GM21723 (cell line): ENCODE data around the gene FBXO44.
"Not testable (repeated sequence)": the region's sequence is repeated elsewhere in the genome, so short reads cannot be mapped to it uniquely, and the experiment has no call there.

Source experiments
- ATAC-seq: cut with Tn5 transposase; IDR thresholded peaks from one replicate; pipeline ENCODE4 v1.9.1; 2021; ENCODE audit warnings: mild to moderate bottlenecking, moderate library complexity; ENCODE audit not compliant: unreplicated experiment

The FBXO44 gene

DNA sequence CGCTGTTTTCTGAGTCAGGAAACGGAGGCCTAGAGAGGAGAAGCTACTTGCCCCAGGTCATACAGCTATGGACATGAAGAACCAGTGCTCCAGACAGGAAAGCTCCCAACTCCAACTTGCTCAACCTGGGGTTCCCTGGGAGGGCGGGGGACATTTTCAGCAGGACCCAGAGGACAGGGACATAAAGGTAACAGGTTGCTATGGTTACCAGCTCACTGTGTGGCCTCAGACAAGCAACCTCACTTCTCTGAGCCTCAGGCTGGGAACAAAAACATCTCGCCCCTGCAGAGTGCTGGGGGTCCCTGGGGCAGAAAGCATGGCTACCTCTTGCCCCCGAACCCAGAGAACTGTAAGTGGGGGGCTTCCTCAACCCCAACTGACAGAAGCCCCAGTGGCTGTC is 16.6 kb upstream of the FBXO44 start:
- ATAC-seq = no peak

GRCh38 chr1:11639372-11639771 is 15.3 kb upstream of the FBXO44 start:
- no peak for ATAC-seq

DNA sequence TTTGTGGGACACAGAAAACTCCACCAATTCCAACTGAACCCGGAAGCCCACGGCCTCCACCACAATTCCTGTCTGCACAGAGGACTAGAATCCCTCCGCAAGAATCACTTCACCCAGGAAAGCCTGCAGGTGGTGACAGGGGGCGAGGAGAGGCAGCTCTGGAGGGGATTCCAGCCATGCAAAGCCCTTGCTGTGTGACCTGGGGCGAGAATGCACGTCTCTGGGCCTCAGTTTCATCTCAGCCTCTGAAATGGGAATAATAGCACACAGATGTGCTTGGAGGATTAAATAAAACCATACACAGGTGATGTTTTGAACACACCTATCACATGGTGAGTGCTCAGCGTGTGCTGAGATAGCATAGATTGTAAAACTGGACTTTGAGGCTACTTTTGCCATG is 14.6 kb upstream of the FBXO44 start:
- no peak for ATAC-seq

DNA sequence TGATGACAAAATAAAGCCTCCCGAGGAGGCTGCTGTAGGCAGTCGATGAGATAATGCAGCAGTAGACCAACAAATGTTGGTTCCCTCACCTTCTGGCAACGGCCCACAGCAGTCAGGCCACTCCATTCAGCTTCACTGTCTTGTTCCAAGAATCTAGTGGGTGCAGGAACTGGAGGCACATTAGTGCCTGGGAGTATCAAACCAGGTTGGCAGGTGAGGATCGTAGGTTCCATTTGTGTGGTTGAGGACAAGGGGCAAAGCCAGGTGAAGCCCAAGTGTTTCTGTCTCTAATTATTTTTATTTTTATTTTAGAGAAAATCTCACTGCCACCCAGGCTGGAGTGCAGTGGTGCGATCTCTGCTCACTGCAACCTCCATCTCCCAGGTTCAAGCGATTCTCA is 13.7 kb upstream of the FBXO44 start:
- ATAC-seq = no peak

GRCh38 chr1:11641776-11642305 is 12.8 kb upstream of the FBXO44 start:
- ATAC-seq = no peak

DNA sequence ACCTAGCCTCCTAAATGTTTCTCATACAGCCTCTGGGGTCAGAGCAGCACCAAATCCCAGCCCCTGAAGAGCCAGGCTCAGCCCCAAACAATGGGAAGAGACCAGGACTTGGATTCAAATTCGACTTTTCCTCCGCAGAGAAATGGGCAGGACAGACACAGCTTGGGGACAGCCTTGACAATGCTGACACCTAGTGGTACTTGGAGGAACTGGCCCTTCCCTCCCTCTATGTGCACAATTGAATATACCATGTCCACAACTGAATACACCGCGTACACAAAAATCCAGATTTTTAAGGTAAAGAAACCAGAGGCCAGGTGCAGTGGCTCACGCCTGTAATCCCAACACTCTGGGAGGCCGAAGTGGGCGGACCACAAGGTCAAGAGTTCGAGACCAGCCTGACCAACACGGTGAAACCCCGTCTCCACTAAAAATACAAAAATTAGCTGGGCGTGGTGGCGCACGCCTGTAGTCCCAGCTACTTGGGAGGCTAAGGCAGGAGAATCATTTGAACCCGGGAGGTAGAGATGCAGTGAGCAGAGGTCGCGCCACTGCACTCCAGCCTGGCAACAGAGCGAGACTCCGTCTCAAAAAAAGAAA is 12.2 kb upstream of the FBXO44 start:
- not testable (repeated sequence) for ATAC-seq

DNA sequence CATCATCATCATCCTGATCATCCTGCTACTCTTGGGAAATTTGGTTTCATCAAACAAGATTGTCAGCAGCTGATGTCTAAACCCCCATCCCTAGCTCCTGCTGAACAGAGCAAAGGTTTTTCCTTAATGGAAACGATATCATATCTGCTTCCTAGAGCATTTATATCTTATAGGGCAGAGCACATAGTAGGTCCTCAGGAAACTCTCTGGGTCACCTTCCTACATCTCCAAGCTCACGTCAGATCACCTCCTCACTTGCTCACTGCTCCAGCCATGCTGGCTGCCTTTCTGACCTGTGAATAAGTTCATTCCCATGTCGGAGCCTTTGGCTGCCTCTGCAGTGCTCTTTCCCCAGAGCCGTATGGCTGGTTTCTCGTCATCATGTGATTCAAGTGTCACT is 10.9 kb upstream of the FBXO44 start:
- no peak for ATAC-seq

GRCh38 chr1:11645270-11645669 is 9.4 kb upstream of the FBXO44 start:
- ATAC-seq = no peak

DNA sequence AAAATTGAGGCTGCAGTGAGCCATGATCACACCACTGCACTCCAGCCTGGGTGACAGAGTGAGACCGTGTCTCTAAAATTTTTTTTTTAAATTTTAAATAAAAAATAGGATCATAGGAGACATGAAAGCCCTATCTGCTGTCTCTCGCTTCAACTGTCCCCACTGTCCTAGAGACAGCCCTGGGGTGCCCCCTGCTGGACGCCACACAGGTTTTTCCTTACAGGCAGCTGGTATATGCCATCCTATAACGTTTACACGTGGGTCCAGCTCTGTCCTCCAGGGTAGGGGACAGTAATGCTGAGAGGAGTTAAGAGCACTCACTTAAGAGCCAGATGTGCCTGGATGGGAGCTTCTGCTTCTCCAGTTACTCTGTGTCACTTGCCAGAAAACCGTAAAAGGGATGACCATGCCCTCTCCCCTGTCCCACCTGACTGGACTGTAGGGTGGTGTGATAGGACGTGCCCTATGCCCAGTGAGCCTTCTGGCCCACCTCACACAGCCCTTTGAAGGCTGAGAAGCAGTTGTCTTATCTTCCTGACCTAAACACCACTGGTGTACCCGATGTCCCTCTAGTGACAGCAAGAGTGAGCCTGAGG is 8.9 kb upstream of the FBXO44 start:
- ATAC-seq = no peak

- ATAC-seq = no peak
Measured at GRCh38 chr1:11646317-11646716, 8.4 kb upstream of the FBXO44 start.

GRCh38 chr1:11647333-11647732 is 7.3 kb upstream of the FBXO44 start:
- ATAC-seq = no peak

DNA sequence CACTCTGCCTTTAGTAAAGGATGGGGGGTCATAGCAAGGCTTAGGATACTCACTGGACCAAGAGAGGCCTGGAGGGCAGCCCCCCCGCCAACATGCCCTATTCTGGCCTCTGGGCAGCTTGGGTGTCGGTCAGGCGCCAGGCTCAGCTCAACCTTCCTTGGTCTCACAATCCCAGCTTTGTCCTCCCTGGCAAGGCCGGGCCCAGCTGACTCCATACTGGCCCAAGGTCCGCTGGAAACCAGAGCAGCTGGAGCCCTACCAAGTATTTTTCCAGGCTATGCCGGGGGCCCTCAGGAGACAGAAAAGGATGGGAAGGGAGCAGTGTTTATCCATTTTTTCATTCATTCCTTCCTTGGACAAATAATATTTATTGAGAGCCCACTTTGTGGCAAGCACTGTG is 6.6 kb upstream of the FBXO44 start:
- no peak for ATAC-seq

DNA sequence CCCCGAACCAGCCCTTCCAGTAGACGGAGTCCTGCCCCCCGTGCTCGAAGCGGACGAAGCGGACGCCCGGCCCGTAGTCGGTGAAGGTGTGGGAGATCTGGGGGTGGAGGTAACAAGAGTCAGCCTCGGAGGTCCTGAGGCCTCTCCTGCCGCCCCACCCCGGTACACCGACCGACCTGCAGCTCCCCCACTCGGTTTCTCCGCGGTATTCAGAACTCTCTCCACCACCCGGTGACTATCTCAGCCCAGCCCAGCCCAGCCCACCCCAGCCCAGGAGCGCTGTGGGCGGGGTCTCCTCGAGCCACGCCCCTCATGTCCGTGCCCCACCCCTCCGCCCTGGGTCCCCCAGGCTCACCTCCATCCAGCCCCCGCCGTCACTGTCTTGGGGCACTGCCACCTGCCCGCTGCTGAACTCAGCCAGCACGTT is 5.9 kb upstream of the FBXO44 start:
- ATAC-seq = no peak

DNA sequence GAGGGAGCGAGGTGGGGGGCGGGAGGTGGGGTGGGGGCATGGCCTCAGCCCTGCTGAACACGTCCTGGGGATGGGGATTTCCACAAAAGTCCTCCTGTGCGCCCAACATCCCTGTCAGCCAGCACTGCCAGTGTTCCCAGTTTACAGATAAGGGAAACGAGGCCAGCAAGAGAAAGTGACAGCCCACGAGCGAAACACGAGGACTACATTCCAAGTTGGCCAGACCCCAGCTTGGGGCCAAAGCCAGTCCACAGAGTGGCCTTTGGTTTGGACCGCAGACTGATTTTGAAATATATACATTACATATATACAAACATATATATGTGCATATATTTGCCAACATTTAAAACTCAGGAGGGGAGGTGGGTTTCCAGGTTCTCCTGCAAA is 5.4 kb upstream of the FBXO44 start:
- ATAC-seq = no peak

GRCh38 chr1:11649624-11650330 is 4.9 kb upstream of the FBXO44 start:
- ATAC-seq = no peak

DNA sequence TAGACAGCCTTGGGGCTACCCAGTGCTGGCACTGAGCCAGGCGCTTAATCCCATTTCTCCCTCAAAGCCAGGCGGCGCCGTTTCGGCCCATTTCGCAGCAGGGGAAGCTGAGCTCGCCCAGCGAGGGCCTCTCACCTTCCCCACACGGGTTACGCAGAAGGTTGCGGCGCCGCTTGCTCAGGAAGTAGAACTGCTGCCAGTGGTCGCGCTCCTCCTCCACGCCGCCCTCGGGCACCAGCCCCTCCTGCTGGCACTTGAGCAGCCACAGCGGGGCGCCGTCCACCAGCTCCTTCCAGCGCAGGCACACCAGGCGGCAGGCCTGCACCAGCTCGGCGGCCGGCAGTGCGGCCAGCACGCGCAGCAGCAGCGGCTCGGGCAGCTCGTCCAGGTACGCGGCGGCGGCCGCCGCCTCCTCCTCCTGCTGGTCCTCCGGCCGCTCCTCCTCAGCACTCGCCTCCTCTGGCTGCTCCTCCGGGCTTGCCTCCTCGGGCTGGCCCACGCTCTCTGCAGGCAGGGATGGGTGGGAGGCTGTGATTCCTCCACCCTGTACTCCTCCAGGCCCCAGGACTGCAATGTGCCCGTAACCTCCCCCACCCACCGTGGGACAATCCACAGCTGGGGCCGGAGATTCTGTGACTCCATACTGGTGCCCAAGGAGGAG is 4.2 kb upstream of the FBXO44 start:
- no peak for ATAC-seq

GRCh38 chr1:11651017-11651416 is 3.7 kb upstream of the FBXO44 start:
- ATAC-seq = no peak

GRCh38 chr1:11652203-11652780 is 2.4 kb upstream of the FBXO44 start:
- ATAC-seq = no peak

GRCh38 chr1:11653101-11653860 is 1.4 kb upstream of the FBXO44 start:
- no peak for ATAC-seq

- ATAC-seq = no peak
Measured at GRCh38 chr1:11653861-11654136, 878 bp upstream of the FBXO44 start.
